HG03432 (cell line): ENCODE measurements around the gene FSHB.
"Not testable (repeated sequence)": the region's sequence is repeated elsewhere in the genome, so short reads cannot be mapped to it uniquely, and the experiment has no call there.

Experiments
- ATAC-seq: cut with Tn5 transposase; IDR thresholded peaks from one replicate; pipeline ENCODE4 v1.9.1; 2021; ENCODE audit warnings: mild to moderate bottlenecking, moderate library complexity; ENCODE audit not compliant: unreplicated experiment

FSHB gene

DNA sequence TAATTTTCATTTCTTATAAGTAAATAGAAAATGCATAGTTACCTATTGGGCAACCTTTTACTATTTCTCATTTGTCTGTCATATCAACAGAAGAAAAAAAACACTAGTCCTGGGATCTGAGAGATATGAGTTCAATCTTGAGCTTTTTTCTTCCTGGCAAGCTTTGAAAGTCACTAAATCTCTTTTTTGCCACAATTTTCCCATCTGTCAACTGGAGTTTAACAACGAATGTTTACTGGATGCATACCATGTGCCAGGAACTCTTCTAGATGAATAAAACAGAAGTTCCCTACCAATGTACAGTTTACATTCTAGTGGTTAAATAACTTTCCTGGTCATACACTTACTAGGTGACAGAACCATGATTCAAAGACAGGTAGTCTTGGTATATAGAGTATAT lies 31.0 kb downstream of the FSHB start:
- no peak for ATAC-seq

DNA sequence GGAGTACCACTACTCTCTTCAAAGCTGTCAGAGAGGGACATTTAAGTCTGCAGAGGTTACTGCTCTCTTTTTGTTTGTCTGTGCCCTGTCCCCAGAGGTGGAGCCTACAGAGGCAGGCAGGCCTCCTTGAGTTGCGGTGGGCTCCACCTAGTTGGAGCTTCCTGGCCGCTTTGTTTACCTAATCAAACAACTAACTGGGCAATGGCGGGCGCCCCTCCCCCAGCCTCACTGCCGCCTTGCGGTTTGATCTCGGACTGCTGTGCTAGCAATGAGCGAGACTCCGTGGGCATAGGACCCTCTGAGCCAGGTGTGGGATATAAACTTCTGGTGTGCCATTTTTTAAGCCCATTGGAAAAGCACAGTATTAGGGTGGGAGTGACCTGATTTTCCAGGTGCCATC lies 37.8 kb downstream of the FSHB start:
- not testable (repeated sequence) for ATAC-seq

DNA sequence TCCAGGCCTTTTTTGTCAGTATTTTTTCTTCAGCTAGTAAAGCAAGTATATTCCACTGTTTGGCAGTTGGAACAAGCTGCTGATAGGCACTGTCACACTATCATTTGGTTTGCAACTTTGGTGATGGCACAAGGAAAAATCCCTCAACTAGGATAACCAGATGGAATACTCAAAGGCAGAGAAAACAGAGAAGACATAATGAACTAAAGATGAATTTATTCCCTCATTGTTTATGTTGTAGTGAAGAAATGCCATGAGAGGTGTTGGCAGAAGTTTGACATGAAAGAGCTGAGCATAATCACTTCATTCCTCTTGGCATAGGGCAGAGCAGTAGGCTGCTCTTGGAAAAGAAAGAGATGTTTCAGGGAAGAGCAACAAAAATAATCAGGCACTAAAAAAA lies 39.9 kb downstream of the FSHB start:
- ATAC-seq = no peak

DNA sequence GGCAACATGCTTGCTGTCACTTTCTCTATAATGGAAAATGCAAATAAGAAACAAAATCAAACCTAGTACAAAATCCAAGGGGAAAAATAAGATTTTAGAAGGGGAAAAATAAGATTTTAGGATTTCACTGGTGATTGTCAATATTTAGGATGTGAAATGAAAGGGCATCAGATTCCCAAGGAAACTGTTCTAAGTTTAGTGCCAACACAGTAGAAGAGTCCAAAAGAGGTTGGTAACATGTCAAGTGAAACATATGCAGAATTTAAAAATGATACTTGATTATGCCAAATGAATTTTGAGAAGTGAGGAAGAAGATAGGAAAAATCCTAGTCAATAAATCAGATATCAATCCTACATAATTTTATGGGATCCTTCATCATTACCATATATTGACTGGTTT lies 46.4 kb downstream of the FSHB start:
- ATAC-seq = no peak

DNA sequence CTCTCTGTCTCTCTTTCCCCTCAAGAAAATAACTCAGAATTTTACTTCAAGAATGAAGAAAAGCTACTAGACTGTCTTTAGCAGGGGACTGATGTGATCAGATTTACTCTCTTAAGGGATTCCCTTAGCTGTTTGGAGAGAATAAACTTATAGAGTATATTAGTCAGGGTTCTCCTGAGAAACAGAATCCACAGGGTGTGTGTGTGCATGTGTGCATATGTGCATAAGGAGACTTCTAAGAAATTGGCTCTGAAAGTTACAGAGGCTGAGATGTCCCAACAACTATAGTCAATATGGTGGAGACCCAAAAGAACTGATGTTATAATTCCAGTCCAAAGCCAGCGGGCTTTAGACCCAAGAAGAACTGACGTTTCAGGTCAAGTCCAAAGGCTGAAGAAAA lies 49.0 kb downstream of the FSHB start:
- ATAC-seq = no peak

DNA sequence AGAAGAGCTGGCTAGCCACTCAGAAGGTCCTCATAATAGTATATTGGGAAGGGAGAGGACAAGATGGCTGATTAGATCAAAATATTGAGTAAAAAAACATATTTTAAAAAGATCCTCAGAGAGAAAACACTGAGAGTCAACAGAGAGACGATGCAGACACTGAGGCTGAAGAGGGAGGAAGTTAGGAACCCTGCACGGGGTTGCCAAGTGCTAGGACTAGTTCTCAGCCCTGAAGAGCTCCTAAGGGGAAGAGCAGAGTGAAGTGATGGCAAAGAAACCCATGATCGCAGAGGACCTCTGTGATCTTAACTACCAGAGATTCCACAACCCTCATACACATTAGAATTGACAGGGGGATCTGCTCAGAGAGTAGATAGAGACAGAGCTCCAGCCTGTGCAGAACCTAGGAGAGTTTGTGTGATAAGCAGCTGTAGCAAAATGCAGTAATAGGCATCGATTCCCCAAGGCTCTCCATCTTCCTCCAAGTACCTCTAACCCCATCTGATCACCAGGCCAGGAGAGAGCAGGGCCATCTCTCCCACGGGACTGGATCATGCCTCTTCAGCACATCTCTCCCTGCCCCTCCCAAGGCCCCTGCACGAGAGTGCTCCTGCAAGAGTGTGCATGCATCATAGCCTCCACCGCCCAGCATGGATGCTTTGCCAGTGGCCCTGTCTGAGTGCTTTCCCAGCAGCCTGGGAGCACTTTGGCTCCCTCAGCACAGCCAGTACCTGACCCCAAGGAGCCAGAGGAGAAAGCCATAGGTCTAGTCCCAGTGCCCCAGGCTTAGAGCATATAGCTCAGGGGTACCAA lies 50.9 kb downstream of the FSHB start:
- ATAC-seq = peak; percentile 28

DNA sequence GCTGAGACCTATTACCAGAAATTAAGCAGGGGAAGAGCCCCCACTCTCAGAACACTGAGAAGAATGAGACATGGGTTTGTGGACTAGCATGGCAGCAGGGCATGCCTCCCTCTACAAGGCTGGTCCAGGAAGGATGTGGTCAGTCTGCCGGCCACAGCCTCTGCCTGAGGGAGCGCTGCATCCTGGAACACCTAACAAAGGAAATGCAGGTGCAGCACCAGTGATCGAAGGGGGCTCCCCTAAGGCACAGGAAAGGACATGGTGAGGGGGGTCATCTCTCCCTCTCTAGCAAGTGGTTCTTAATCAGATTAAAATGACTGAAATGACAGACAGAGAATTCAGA lies 51.4 kb downstream of the FSHB start:
- ATAC-seq = peak; percentile 90
